IPS-11a (cell line): ENCODE measurements around the gene FAM76B.

Source experiments
- H3K4me3 ChIP-seq: one replicate; pipeline ENCODE4 v1.5.1; 2013; ENCODE audit warnings: low read depth, low read length, control low read depth

Gene FAM76B

DNA sequence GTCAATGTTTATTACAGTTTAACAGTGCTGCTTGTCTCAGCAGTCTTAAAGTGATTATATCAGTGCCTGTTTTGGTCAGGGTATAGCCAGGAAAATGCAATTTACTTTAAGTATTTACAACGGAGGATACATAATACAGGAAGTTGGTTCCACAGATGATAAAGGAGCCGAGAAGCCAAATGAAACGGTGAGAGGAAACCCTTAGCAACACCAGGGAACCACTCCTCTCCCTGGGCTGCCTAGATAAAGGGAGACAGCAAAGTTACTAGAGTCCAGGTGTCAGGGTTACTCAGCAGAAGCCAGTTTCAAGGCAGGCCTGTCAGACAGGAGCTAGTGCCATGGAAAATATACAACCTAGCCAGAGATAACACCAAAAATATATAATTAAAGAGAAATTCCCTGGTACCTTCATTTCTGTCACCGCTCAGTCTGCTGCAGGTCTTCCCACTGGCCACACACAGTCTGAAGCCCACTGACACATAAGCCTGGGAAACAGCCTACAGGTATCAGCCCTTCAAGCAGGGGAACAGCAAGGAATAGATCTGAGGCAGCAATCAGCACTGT lies 55.5 kb downstream of the FAM76B start:
- no peak overlapping the region for H3K4me3 ChIP-seq

DNA sequence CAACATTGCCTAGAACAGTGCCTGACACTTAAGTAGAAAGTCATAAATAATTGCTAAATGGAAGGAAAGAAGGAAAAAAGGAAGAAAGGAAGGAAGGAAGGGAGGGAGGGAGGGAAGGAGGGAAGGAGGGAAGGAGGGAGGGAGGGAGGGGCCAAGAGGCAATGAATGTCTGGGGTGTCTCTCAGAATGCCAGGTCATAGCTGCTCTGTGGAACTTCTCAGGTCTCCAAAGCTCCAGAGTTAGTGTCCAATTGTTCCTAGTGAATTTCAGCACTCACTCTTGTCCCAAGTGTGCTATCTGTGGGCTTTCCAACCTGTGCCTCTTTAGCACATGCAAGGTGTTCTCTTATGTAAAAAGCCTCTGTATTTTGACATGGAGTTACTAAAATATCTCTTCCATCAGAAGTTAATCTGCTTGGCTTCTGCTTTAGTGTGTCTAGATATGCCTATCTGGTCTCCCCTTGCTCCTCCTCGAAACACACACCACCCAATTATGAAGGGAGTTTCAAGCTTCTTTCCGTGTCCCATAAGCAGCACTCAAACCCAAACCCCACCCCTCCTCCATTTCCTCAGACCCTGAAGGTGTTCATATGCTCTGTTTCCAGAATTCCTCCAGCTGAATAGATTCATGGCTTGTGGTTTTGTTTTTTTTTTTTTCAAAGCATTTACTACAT lies 56.5 kb downstream of the FAM76B start:
- no peak overlapping the region for H3K4me3 ChIP-seq

DNA sequence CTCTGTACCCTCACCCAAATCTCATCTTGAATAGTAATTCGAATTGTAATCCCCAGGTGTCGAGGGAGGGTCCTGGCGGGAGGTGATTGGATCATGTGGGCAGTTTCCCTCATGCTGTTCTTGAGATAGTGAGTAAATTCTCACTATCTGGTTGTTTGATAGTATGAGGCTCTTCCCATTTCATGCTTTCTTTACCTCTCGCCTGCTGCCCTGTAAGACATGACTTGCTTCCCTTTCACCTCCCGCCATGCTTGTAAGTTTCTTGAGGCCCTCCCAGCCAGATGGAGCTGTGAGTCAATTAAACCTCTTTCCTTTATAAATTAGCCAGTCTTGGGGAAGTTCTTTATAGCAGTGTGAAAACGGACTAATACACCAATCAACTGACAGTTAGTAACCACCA lies 60.1 kb downstream of the FAM76B start:
- no peak overlapping the region for H3K4me3 ChIP-seq

DNA sequence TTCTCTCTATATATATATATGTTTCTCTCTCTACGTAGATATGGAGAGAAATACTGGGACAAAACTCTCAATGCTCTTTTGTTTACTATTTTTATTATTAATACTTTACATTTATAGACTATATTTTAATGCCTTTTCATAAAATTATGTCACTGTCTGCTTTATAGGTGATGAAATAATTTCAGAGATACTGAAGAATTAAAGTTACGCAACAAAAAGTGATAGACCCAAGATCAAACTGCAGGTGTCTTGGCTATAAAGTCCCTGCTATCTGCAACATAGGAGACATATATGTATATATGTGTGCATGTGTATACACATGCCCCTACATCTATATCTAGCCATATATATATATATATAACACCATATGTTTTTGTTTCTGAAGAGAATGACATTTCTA lies 60.8 kb downstream of the FAM76B start:
- H3K4me3 ChIP-seq = no peak overlapping the region

DNA sequence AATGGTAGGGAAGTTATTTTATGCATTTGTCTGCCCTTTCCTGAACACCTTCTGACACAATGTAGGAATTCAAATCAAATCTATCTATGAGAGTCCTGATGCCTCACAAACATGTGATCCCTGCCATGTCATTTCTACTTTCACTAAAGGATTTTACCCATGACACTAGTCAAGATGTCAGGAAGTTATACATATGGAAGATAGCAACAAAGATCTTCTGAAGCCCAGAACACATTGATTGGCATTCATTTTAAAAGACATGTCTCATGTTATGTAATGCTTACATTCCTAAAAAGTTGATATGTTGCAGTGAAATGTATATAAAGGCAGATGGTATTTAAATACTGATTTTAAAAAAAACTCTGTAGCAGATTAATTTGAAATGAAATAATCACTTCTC lies 61.5 kb downstream of the FAM76B start:
- H3K4me3 ChIP-seq = no peak overlapping the region

DNA sequence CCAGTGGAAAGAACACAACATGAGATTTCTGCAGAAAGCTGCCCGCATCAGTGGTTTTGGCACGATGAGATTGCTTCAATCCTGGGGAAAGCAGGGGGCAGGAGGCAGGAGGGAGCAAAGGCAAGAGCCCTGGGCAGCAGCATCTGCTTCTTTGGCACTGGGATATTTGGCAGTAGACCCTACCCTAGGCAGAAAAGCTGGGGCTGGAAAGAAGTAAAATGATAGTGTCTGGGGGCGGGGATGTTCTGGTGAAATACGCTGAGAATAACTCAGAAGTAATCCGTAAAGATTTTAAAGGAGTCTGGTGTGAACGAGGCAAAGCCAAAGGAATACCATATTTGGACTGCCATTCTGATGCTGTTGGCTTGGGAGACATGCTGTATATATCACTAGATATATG lies 62.0 kb downstream of the FAM76B start:
- H3K4me3 ChIP-seq = no peak overlapping the region

DNA sequence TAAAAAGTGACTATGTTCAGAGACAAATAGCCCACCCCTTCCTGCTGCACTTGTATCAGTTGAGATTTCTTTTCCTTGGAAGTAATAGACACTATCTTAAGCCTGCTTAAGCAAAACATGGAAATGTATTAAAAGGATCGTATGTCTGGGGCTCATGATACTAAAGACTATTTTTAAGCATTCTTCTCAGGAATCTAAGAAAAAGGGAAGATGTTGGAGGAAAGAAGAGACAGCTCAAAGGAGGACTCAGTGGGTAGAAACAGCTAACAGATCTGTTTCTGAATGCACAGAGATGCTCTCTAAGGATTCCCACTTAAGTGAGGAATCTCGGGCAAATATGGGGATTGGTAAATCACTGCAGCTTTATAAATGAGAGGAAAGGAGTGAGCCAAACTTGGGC lies 62.5 kb downstream of the FAM76B start:
- no peak overlapping the region for H3K4me3 ChIP-seq

DNA sequence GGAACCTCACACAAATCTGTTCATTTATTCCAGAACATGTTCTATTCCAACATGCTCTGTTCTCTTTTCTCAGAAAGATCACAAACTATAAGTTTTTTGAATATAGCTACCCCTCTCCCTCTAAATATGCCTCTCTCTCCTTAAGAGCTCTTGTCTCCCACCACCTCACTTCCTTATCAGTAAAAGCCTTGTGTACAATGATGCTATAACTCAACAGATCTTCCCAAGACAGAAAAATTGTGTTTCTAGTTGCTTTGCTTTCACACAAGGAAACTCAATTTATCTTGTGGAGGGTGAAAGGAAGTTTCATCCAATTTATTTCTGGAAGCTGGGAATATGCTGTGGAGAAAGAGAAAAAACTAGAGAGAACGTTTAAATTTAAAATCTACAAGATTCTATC lies 64.4 kb downstream of the FAM76B start:
- no peak overlapping the region for H3K4me3 ChIP-seq

DNA sequence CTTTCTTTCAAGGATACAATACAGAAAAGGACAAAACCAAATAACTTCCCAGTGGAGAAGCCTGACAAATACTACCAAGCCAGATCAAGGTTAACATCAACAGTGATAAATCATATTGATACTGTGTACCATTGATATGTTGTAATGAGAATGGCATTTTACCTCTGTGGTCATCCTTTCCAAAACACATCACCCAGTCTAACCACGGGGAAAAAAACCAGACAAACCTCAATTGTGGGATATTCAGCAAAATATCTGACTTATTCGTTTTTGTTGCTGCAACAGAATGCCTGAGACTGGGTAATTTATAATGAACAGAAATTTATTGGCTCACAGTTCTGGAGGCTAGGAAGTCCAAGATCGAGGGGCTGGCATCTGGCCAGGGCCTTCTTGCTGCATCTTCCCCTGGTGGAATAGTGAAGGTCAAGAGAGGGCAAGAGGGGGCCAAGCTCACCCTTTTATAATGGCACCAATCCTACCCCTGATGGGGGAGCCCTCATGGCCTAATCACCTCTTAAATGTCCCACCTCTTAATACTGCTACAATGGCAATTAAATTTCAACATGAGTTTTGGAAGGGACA lies 66.1 kb downstream of the FAM76B start:
- no peak overlapping the region for H3K4me3 ChIP-seq

DNA sequence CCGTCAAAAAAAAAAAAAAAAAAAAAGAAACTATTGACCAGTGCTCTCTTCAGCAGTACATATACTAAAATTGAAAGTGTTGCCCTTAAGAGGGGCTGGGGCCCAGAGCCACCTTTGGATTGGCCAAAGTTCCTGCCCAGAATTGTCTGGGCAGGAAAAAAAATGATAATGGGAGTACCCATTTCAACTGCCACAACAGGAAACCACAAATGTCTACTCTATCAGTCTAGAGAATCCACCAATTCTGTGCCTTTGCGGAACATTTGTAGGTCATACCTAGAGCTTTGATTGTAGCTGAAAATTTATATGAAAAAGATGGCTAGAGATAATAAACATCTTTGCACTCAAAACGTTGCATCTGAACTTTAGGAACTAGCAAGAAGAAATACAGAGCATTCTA lies 69.4 kb downstream of the FAM76B start:
- H3K4me3 ChIP-seq = no peak overlapping the region
